GM18517 (cell line): ENCODE measurements around the gene PLPPR4.

Experiments
- ATAC-seq: cut with Tn5 transposase; IDR thresholded peaks from one replicate; pipeline ENCODE4 v1.9.1; 2021; ENCODE audit warnings: mild to moderate bottlenecking, moderate library complexity; ENCODE audit not compliant: unreplicated experiment

Gene PLPPR4

DNA sequence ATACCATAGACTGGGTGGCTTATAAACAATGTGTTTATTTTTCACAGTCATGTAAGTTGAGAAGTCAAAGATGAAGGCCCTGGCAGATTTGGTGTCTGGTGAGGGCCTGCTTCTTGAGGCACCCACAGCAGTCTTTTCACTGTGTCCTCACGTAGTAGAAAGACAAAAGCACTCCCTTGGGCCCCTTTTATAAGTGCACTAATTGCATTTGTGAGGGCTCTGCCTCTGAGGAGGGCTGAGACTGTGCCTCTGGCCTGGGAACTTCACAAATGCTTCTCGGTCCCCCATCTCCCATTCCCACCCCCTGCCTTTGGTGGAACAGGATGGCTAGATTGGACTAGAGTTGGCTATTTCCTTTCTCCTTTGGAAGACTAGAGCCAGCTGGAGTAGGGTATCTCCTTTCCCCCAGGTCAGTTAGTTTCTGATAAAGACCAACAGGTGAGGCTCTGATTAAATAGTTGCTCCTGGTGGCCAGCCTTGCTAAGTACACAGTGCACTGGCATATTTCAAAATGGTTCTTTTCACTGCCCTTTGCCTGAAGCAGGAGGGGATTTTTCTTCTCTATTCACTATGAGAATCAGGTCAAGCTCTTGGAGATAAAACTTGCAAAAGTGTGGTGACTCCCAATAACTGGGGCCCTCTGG is 82.9 kb downstream of the PLPPR4 start:
- ATAC-seq: no peak

DNA sequence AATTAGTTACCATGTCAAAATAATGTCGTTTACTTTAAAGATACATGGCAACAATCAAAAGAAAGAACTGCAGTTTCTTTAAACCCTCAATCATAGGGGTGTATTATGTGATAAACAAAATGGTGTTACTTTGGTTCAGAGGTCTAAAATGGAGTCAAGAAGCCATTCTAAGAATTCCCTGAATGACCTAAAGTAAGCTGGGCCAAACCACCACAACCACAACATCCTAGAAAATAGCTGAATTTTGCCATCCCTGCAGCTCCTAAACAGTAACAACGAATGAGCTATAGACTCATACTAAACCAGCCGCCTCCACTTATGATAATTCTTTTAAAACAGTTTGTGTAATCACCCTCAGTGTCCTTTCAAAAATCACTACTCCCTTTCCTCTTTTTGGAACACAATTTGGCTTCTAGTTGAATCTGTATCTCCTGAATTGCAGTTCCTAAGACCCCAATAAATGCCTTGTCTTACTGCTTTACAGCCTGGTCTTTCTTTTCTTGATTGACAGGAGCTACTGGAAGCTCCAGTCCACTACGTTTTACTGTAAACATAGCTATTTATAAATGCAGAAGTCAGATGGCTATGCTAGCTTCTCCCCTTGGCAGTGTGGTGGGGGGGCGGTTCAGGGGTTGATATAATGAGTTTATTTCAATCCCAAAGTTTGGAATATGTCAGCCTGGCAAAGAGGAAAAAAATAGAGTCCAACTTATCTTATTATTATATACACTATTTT is 84.3 kb downstream of the PLPPR4 start:
- no peak for ATAC-seq

DNA sequence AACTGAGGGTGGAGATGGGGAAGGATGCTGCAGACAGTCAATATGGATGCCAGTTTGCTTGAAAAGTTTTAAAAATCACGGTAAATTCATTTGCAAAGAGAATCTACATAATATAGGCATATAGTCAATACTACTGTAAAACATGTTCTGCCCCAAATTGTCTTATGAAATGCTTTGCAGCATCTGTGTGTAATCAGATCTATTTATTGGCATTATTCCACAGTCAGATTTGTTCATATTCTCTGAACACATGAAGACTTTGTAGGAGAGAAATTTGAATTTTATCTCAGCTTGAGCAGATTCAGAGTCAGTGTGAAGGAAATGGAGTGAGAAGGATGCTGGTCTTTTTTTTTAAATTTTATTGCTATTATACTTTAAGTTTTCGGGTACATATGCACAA is 88.5 kb downstream of the PLPPR4 start:
- ATAC-seq: no peak

DNA sequence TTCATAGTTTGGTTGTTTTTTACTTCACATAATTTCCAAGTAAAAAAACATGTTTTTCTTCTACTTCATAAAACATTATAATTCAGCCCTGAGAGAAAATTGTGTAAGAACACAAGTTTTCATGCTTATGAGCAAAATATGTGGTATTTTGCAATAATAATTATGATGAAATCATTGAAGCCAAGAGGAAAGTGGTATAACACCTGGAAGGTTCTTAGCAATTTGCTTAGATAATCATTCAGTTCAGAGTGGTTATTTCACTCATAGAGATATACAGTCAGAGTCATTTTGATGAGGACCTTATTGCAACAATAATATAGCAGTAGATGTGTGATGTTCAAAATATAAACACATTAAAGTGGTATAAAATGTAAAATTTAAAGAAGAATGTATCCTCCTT is 94.5 kb downstream of the PLPPR4 start:
- ATAC-seq: no peak
